Stimulated activated CD4-positive, alpha-beta T cell treated with anti-CD3 and anti-CD28 coated beads, Interleukin-12 subunit alpha, Interleukin-12 subunit beta, amount 100 ng/mL, for 4 hours (primary cell): ENCODE results near the gene PNPLA3.

Experiments
- DNase-seq: peaks from one replicate; pipeline ENCODE4 v3.0.0-alpha.2; 2020

The PNPLA3 gene

DNA sequence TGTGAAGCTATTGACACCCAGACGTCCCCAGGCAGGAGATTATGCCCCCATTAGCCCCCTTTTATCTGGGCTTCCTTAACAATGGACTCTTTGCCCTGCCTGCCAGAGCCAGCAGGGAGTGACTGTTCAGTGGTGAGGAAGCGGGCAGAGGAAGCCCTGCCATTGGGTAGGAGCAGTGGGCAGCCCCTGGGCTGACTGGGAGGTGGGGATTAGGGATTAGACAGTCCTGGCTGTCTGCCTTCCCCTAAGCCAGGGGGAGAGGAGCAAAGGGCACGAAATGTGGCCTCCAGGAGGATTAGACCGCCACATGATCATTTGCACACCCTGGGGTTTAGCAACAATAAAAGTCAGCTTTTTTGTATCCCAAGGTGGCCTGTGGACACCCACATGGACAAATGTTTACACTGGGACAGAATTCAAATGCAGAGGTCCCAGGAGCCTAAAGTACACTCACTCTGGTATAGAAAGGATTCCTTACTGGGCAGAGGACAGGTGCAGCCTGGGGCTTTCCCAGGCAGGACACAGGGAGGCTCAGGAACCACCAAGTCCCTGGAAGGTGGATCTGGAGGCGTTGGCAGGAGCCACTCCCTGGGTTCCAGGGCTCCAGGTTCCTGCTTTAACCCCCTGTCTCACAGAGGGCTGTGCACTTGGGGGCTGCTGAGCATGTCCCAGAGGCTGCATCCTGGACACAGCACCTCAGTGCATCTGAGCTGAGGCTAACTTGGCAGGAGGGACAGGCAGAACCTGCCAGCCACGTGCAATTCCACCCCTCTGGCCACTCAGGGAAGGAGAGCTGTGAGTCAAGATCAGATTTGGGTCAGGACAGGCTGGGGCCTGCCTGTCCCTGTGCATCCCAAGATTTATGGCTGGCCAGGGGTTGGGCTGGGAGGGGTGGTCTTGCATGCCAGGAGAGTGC lies 2.1 kb downstream of the PNPLA3 start:
- DNase-seq, result no peak

GRCh38 chr22:43926349-43926710 lies 2.7 kb downstream of the PNPLA3 start:
- DNase-seq, result no peak

- no peak for DNase-seq
Observed at GRCh38 chr22:43928468-43928867, 4.9 kb downstream of the PNPLA3 start.

DNA sequence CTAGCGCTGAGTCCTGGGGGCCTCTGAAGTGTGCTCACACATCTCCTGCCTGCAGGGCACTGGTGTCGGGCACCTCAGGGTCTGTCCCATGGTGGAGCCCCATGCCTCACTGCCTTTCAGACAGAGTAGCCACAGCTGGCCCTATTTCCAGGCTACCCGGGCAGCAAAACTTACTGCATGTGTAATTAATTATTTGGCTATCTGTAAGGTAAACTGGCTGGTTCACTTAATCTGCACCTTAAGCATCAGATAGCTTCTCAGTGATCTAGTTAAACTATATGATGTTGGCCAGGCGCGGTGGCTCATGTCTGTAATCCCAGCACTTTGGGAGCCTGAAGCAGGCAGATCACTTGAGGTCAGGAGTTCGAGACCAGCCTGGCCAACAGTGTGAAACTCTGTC lies 5.3 kb downstream of the PNPLA3 start:
- no peak for DNase-seq

DNA sequence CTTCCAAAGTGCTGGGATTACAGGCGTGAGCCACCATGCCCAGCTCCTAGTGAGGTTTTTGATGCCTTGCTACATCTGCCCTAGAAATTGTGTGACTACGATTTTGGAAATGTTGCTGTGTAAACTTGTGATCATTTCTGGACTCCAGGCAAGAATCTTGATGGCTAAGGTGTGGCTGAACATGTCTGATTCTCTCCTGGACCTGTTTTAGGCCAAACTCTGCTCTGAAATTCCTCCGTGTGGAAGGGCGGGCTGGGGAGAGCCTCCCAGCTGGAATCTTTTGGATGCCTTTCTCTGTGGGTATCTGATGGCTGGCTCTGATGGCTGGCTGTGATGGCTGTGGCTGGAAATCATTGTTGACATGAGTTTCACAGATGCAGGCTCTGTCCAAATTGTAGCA lies 8.2 kb downstream of the PNPLA3 start:
- DNase-seq, result no peak

DNA sequence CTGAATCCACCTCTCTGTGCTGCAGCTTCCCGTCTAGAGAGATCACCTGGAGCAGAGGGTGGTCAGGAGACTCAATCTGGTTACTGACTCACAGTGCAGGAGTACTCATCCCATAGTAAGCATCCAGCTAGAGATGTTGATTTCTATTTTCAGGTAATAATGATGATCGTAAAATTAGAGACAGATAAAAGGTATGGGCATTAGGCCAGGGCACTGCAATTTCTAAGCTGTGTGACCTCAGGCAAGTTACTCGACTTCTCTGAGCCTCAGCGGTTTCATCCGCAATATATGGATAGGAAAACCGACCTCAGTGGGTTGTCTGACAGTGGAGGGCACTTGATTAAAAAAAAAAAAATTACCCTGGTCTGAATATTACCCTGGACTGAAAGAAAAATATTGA lies 17.8 kb downstream of the PNPLA3 start:
- no peak for DNase-seq

- no peak for DNase-seq
Observed at GRCh38 chr22:43944670-43945430, 21.2 kb downstream of the PNPLA3 start.

GRCh38 chr22:43945632-43946383 lies 22.2 kb downstream of the PNPLA3 start:
- DNase-seq, result peak; percentile 68

DNA sequence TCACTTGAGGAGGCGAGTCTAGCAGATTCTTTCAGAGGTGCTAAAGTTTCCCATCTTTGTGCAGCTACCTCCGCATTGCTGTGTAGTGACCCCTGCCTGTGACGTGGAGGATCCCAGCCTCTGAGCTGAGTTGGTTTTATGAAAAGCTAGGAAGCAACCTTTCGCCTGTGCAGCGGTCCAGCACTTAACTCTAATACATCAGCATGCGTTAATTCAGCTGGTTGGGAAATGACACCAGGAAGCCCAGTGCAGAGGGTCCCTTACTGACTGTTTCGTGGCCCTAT lies 22.7 kb downstream of the PNPLA3 start:
- no peak for DNase-seq

DNA sequence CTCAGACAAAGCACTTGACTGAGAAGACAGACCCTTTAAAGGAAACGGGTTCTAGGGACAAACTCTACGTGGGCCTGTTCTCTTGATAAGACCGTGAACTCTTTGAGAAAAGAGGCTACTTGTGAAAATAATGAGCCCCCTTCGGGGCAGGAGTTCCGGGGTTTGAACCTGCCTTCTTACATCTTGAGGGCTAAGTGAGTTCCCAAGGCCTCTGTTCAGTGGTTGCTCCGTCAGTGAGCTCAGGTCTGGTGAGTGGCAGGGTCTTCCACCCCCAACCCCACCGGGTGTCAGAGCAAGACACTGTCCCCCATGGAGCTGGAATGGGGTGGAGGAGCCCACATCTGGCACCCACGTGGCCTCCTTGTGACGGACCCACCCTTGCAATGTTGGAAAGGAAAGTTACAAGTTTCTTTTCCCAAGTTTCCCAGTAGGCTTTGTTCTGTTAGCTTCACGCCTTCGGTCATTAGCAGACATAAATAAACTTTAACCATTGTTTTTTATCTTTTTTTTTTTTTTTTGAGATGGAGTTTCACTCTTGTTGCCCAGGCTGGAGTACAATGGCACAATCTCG lies 25.3 kb downstream of the PNPLA3 start:
- DNase-seq, result no peak

DNA sequence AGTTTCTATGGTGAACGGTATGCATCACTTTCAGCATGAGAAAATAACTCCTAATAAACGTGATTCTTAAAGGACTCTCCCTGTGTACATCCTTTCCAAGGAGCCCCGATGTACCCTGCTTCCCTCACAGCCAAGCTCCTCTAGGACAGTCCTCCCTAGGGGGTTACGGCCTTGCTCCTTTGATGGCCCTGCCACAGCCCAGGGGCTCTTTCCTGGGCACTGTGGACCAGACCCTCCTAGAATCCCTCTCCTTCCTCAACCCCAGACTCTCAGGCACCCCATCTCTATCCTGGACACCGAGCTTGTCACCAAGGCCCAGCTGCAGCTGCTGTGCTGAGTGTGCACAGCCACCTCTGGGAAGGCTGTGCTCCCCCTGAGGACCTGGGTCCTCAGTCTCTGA lies 27.8 kb downstream of the PNPLA3 start:
- DNase-seq, result no peak

GRCh38 chr22:43951966-43952365 lies 28.4 kb downstream of the PNPLA3 start:
- no peak for DNase-seq

DNA sequence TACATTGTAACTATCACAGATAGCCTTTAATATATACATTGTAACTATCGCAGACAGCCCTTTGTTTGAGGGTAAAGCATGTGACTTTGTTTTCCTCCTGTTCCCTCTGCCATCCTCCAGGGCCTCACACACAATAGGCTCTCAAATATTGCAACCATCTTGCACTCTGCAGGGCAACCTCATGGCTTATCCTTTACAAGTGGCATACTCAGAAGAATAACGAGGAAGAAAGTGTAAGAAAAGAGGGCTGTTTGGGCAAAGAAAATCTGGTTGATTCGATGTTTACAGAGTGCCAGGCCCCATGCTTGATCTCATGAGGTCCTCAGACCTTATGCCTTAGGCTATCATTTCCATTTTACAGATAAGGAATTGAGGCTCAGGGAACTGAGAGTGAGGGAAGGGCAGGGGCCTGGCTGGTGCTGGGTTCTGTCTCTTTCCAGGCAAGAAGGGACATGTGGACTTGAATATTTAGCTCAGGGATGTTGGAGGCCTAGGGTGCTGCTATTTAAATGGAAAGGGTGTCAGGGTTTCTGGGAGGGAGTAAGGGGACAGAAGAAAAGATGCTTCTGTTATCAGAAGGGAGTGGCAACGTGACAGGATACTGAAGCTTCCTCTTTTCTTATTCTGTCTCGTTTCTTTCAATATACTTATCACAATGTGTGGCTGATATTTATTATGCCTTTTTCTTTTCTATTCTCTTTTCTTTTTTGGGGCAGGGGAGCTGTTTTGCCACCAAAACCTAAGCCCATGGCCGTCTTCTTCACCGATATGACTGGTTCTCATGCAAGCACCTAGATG lies 30.6 kb downstream of the PNPLA3 start:
- no peak for DNase-seq

- peak; percentile 86 for DNase-seq
Observed at GRCh38 chr22:43955040-43955882, 31.7 kb downstream of the PNPLA3 start, which contains the start of gene SAMM50. Gene SAMM50 (plus strand): TSS chr22:43955442. CDS start chr22:43955578, 136 bp downstream.

DNA sequence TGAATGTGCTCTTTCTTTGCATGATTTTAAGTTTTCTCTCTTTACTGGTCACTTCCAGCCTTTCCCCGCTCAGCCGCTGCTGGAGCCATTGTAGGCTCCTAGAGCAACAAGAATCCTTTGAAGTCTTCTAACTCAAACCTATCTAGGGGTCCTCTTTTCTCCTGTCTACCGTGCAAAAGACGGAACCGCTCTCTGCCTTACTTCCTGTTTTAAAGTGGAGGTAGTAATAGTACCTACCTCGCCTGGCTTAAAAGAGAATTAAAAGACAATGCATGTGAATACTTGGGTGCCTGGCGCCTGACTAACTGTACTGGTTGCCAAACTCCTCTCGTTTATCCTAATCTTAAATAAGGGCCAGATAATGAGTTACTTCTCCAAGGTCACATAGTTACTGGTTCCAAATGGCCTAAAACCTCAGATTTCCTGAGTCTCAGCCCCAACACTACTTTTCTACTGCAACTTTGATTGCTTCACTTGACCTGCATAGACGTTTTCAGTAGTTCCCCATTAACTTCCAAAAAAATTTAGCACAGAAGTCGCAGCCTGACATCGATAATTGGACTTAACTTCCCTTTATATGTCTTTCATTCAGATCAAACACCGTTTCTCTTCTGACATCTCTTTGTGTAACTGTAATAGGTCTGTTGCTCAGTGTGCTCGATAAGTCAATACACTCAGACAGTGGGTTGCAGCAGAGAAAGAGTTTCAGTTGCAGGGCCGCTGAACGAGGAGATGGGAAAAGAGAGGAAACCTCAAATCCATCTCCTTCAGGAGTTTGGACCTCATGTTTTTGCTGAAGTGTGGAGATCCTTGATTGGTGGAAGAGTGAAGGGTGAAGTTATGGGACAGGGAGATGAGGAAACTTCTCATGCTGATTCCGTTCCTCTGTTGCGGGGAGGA lies 32.5 kb downstream of the PNPLA3 start:
- DNase-seq, result no peak

GRCh38 chr22:43956805-43957463 lies 33.3 kb downstream of the PNPLA3 start:
- no peak for DNase-seq

GRCh38 chr22:43957871-43958270 lies 34.3 kb downstream of the PNPLA3 start:
- DNase-seq, result no peak

GRCh38 chr22:43964314-43964857 lies 40.8 kb downstream of the PNPLA3 start:
- DNase-seq, result no peak

GRCh38 chr22:43967069-43967468 lies 43.5 kb downstream of the PNPLA3 start:
- no peak for DNase-seq
